HUDEP-2 (cell line): Measurements from ENCODE around the gene RNF212B.
"Not testable (repeated sequence)": the region's sequence is repeated elsewhere in the genome, so short reads cannot be mapped to it uniquely, and the experiment has no call there.

ENCODE experiments used
- DNase-seq, 76 experiments: peaks; one replicate each; lab custom pipeline; 2025; ENCODE audit not compliant: unreplicated experiment in 76 of 76; lab: John Stamatoyannopoulos, UW

RNF212B gene

DNA sequence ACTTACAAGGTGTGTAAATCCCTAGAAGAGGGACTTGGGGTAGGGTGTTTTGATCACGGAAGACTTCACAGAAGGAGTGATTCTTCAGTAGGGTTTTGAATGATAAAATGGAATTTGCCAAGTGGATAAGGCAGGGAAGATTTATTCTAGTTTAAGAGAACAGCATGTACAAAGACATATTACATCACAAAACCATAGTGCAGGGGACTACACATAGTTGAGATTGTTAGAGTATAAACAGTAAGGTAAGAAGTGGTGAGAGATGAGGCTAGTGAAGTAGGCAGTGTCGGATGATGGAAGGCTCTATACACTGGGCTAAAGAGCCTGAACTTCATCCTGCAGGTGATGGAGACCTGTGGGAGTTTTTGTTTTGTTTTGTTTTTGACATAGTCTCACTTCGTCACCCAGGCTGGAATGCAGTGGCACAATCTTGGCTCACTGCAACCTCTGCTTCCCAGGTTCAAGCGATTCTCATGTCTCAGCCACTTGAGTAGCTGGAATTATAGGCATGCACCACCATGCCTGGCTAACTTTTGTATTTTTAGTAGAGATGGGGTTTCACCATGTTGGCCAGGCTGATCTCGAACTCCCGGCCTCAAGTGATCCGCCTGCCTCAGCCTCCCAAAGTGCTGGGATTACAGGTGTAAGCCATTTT lies 3.5 kb downstream of the RNF212B start:
- DNase-seq, result not testable (repeated sequence)

DNA sequence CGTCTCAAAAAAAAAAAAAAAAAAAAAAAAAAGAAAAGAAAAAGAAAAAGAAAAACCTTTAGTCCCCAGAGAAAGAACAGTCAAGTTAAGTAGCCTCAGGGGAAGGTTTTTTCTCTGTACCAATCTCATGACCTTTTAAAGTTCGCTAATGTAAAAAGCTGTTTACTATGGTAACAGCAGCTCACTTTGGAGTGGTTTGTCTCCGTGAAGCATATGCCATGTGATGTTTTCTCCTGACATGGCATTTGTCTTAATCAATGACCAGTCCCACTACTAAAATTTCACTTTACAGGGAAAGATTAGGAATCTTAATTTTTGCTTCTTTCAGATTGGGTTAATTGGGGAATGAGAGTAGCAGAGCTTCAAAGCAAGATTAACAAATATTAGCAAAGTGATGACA lies 4.3 kb downstream of the RNF212B start:
- DNase-seq, result no peak

DNA sequence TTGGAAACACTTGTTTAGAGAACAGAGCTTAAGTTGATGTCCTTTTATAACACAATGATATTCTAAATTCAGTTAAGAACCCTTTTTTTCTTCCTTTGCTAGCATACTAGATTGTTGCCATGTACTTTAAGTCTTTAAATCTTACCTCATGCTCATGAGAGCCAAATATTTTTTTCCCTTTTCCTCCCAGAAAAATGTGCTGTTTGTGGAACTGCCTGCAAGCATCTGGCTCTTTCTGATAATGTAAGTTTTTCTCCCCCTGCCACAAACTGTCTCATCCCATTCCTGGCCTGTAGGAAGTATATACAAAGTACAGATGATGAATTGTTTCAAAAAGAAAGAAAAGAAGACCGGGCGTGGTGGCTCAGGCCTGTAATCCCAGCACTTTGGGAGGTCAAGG lies 5.3 kb downstream of the RNF212B start:
- no peak for DNase-seq

DNA sequence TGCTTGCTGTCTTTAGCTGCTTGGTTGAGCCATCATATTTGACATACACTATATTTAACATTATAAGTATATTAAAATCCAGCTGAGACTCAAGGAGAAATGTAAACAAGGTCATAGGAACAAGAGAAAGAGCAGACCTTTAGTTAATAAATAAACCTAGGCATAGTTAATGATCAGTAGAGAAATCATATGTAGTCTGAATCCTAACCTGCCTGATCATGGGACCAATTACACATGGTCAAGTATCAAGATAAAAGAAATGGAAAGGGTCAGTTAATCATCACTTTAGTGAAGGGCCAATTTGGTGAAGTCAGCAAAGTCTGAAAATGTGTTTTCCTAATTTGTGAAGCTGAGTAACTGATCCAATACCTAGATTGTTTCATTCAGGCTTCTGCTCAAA lies 7.5 kb downstream of the RNF212B start:
- DNase-seq, result no peak

DNA sequence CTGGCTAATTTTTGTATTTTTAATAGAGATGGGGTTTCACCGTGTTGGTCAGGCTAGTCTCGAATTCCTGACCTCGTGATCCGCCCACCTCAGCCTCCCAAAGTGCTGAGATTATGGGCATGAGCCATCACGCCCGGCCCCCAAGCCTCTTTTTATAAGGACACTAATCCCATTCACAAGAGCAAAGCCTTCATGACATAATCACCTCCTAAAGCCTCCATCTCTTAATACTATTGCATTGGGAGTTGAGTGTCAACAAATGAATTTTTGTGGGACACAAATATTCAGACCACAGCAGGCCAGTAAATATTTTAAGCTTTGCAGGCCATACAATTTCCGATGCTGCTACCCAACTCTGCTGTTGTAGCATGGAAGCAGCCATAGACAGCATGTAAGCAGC lies 10.9 kb downstream of the RNF212B start:
- DNase-seq, result no peak

DNA sequence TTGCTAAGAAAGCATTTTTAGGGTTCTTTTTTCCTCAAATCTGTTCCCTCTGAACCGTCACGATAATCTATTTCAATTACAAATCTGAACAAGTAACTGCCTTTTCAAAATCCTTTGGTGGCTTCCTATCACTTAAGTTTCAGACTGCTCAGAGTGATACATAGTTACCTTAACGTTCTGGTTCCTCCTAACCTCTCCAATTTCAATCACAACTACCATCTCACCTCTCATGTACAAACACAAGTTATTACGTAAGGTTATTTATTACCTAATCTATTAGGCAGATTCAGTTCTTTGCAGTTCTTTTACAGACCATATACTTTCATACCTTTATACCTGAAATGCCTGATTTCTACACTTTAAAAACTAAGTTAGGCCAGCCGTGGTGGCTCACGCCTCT lies 12.1 kb downstream of the RNF212B start:
- DNase-seq, result no peak

DNA sequence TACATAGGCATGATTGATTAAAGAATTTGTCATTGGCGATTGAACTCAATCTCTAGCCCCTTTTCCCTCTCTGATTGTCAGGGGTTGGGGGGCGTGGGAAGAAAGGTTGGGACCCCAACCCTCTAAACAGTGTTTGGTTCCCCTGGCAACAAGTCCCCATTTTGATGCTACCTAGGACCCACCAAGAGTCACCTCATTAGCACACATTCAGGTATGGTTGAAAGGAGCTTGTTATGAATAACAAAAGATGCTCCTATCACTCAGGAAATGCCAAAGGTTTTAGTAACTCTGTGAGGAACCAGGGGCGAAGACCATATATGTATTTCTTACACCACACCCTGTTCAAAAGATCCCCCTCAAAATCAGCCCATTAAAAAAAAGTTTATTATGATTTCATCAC lies 14.3 kb downstream of the RNF212B start:
- DNase-seq, result no peak

DNA sequence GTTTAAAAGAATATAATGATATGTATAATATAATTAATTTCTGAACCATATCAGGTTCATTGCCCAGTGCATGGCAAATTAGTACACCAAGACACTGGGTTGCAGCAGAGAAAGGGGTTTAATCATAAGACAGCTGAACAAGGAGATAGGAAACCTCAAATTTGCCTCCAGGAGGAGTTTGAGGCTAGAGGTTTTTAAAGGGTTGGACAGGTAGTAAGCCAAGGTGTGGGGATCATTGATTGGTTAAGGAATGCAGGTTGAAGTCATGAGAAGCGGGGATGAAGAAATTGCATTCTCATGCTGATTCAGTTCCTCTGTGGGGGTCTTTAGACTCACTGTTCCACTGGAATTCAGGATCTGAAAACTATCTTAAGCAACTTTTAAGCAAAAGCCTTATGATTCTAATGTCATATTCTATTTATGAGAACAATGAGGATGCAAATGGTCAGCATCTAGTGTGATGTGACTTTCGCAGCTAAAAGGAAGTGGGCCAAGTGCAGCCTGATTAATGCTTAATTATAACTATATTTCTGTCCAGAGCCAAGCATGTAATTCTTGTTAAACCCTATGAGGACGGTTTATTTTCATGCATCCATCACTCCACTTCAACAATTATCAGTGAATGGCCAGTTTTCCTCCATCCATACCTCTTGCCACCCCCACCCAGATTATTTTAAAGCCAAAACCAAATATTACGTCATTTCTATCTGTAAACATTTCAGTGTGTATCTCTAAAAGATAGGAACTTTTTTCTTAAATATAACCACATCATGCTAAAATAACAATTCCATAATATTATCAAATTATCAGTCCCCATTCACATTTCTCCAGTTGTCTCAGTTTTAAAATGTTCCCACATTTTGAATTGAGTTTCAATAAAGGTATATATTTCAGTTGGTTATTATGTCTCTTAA lies 14.9 kb downstream of the RNF212B start:
- DNase-seq, result no peak

DNA sequence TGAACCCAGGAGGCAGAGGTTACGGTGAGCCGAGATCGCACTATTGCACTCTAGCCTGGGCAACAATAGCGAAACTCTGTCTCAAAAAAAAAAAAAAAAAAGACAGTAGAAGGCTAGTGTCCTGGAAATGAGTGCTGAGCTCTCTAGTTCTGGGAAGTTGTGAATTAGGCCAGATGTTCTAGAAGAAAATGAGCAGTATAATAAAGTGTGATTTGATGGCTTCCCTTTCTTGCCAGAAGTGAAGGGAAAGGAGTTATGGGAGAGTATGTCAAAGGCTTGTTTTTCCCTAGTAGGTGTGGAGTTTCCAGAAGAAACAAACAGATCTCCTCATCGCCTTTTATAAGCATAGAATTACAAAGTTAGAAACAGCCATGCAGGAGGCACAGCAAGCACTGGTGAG lies 20.5 kb downstream of the RNF212B start:
- DNase-seq, result no peak

DNA sequence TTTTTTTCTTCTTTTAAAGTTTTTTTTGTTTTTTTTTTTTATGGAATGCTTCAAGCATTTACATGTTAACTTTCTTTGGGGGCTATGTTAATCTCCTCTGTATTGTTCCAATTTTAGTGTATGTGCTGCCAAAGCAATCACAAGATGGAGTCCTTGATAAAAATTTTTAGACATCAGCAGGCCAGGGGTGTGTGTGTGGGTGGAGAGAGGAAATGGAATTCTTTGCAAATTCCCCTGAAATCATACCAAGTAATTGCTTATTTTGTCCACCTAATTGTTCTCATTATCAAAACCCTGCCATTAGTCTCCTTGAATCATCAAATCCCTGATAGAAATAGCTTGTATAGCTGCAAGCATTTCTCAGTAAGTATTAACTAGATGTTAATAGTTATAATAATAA lies 21.7 kb downstream of the RNF212B start:
- no peak for DNase-seq

DNA sequence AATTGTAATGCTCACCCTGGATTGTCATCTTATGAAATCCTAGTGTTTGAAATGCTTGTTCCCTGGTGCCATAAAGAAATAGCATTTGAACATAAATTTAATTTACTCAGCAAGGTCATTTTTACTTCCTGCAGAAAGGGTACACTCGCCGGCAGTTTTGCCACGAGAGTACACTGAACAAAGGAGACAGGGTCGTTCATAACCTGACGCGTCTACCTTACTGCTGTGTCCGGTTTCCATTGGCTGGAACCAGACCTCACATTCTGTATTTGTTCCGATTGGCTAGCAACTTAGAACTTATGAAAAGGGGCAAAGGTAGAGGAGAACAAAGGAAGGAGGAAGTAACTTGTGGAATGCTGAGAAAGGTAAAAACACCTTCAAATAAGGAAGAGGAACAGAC lies 23.1 kb downstream of the RNF212B start:
- not testable (repeated sequence) for DNase-seq

DNA sequence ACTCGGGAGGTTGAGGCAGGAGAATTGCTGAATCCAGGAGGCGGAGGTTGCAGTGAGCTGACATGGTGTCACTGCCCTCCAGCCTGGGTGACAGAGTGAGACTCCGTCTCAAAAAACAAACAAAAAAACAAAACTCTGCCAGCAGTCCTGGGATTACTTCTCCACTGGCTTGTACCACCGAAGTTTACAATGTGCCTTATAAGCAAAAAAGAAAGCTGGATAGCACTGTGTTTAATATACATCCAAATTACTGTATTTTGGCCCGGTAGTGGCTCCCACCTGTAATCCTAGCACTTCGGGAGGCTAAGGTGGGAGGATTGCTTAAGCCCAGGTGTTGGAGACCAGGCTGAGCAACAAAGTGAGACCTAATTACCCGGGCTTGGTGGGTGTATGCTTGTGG lies 31.5 kb downstream of the RNF212B start:
- no peak for DNase-seq

DNA sequence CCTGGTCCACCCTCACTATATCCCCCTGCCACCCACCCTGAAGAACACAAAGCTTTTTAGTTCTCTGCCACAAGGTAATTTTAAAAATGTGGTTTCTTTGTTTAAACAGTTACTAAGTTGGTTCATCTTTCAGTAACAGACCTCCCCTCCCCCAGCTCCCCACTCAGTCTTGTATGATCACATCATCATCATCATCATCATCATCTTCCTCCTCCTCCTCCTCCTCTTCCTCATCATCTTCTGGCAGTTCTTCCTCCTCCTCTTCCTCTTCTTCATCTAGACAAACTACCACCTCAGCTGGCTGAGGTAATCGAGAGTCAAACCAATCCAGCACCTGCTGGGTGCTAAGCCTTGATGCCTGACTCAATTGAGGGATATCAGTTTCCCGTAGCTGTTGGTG lies 37.7 kb downstream of the RNF212B start:
- no peak for DNase-seq

DNA sequence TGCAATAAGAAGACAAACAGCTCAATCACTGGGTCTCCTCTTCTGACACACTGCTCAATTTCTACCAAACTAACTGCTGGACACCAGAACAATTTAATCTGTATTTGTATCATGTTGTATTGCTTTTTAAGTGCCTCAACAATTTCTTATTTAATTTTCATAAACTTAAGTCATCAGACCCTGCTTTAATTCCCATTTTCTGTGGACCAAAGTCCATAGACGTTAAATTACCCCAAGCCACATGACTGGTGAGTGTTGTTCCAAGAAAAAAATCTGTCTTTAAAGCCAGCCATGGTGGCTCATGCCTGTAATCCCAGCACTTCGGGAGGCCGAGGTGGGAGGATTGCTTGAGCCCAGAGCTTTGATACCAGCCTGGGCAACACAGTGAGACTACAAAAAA lies 39.5 kb downstream of the RNF212B start:
- no peak for DNase-seq

DNA sequence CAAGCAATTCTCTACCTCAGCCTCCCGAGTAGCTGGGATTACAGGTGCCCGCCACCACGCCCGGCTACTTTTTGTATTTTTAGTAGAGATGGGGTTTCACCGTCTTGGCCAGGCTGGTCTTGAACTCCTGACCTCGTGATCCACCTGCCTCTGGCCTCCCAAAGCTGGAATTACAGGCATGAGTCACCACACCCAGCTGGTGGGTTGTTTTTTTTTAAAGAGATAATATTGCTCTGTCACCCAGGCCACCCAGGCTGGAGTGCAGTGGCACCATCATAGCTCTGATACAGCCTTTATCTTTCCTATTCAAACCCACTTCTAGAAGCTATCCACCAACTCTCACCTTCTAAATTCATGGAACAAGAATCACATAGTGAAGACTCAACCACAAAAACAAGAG lies 40.2 kb downstream of the RNF212B start:
- DNase-seq, result peak in 7 of 76 experiments; percentile 2 to 38 (median 18)

DNA sequence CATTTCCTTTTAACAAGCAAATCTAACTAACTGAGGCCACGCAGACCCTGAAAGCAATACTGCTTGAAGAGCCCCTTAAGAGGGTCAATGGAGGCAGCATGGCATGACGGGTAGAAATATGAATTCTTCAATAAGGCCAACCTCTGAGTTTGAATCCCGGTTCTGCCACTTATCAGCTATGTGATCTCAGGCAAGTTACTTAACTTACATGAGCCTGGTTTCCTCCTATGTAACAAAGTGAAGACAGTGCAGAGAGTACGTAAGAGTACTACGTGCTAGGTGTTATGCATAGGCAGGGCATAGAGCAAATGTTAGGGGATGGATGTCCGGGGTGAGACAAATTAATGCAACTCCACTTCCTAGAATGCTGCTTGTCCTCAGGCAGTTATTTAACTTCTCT lies 43.5 kb downstream of the RNF212B start:
- DNase-seq, result no peak

DNA sequence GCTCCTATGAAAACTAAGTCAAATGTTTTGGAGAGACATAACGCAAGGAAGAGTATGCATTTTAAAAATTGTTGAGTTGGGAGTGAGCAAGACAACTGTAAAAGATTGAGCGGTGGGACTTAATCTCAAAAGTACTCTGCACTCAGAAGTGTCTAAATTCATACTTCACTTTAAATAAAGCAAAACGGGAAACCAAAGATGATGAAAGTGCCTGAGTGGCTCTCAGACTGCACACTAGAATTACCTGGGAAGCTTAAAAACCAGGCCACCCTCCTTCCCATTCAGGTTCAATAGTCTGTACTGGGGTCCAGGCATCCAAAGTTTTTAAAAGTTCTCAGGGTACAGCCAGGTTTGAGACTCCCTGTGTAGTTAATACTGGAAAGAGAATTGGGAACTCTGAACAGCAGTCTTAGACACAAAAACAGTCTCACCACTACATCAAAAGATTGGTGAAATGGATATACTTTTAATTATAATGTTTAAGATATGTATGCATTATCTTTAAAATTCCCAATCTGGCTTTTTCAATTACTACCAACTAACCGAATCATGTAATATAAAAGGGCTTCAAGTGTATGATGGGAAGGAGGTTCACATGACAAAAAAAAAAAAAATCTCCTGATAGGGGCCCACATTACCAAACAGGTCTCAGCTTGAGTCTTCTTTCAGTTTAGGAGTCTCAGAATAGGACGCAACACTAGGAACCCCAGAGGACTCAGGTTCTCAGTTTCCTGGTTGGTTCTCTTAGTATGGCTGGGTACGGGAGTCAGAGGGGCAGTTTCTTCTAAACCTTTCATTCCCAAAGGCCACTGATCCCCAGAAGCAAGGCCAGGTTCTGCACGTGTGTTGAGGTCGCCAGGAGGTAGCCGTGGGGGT lies 47.2 kb downstream of the RNF212B start:
- peak in 1 of 76 experiments; percentile 8 for DNase-seq

DNA sequence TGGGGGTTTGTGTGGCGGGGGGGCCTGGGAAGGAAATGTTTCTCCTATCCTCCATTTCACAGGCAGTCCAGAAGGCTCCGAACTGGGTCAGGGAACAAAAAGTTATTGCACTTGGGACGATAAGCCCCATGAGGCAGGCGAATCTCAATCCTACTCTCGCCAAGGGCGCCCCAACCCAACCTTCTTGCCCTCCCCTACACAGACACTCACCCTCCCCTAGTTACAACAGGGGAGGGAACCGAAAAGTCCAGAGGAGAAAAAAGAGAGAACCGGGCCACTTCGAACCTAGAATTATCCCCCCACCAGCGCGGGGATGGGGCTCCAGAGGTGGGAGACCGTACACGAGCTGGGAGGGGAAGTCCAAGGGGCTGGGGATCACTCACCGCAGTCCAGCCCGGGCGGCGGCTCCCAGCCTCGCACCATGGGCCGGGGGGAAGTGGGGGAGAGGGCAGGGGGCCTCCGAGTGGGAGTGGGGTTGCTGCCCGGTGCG lies 47.8 kb downstream of the RNF212B start:
- DNase-seq, result peak in 4 of 76 experiments; percentile 34 to 58 (median 36)

DNA sequence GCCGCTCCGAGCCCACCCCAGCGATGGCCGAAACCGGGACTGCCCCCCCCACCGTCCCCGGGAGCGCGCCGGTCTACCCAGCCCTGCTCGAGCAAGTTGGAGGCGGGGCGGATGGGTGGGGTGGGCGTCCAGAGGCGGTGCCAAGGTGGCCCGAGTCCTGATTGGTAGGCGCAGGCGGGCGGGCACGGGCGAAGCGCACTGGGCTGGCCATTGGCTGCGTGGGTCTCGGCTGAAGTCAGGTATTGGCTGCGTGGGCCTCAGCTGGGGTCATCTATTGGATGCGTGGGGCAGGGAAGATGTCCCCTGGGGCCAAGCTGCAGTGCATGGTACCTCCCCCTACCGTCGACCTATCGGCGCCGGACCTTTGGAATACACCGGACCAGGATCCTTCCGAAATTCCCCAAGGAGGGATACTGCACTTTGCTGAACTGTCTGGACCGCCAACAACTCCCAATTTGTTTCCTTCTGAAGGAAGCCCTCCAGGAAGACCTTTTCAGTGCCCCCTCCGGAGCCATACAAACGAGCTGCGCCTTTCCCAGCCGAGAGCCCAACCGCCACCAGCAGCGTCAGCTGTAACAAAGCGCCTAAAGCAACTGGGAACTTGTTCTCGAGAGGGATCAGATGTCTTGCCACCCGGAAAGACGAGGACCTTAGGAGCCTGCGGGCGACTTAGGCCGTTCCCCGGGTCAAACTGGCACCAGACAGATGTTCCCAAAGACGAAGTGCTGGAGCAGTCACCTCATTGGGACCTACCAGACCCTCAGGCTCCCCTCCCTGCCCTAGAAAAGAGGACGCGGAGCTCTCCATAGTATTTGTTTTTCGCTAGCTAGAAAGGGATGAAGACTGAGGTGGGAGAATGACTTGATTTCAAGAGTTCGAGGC lies 48.5 kb downstream of the RNF212B start, which contains the start of gene HOMEZ:
TSS of gene HOMEZ (minus strand) at position 113 of the 882 bp plus-strand sequence. CDS start 180 bp downstream, outside the sequence.
- DNase-seq, result peak in 75 of 76 experiments; percentile 65 to 99 (median 96)
